Activated CD4-positive, alpha-beta T cell treated with anti-CD3 and anti-CD28 coated beads, Interleukin-2, amount 10 ng/mL, durations not matched to agents 7 days and 5 days (primary cell): ENCODE data around the gene ELMOD2. TPM values are rescaled to one million over a fixed set of nuclear protein-coding genes. Genes with fewer than 3 reads are reported as not detected.
A peak's percentile ranks its signal among the peaks of the same experiment; 100 is the strongest.
"Not testable (repeated sequence)": the region's sequence is repeated elsewhere in the genome, so short reads cannot be mapped to it uniquely, and the experiment has no call there.

Experiments used
- CTCF ChIA-PET: fragments of 350-600 bp; sonication (Branson Sonifier 250); formaldehyde crosslinking; loops from one replicate; lab custom pipeline; 2021; ENCODE audit warnings: antibody characterized with exemption; lab: Charles Lee
- POLR2A ChIA-PET: fragments of 350-600 bp; sonication (Branson Sonifier 250); formaldehyde crosslinking; loops from one replicate; lab custom pipeline; 2021; ENCODE audit warnings: antibody characterized with exemption; lab: Charles Lee
- DNase-seq: peaks from one replicate; pipeline ENCODE4 v3.0.0-alpha.2; 2020
- H3K27ac Mint-ChIP-seq: one replicate; pipeline ENCODE4 v1.8.0; 2021; ENCODE audit warnings: mild to moderate bottlenecking, moderate library complexity, mixed read lengths
- H3K27me3 Mint-ChIP-seq: one replicate; pipeline ENCODE4 v1.8.0; 2021; ENCODE audit warnings: mixed read lengths
- H3K36me3 Mint-ChIP-seq: one replicate; pipeline ENCODE4 v1.8.0; 2021; ENCODE audit warnings: low read depth, mixed read lengths
- H3K4me1 Mint-ChIP-seq: one replicate; pipeline ENCODE4 v1.8.0; 2021; ENCODE audit warnings: mixed read lengths
- H3K4me3 Mint-ChIP-seq: one replicate; pipeline ENCODE4 v1.8.0; 2021; ENCODE audit warnings: mild to moderate bottlenecking, moderate library complexity, mixed read lengths
- H3K9me3 Mint-ChIP-seq: one replicate; pipeline ENCODE4 v1.8.0; 2021; ENCODE audit warnings: mixed read lengths
- total RNA-seq, 2 experiments: library from RNA; stranded (reverse); gene quantifications; one replicate each; pipeline ENCODE4 v1.2.3, GENCODE V29; 2021

Gene ELMOD2, protein sequence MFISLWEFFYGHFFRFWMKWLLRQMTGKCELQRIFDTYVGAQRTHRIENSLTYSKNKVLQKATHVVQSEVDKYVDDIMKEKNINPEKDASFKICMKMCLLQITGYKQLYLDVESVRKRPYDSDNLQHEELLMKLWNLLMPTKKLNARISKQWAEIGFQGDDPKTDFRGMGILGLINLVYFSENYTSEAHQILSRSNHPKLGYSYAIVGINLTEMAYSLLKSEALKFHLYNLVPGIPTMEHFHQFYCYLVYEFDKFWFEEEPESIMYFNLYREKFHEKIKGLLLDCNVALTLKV
- 10 to 100 TPM; 16.8 to 17.4 TPM for total RNA-seq

DNA sequence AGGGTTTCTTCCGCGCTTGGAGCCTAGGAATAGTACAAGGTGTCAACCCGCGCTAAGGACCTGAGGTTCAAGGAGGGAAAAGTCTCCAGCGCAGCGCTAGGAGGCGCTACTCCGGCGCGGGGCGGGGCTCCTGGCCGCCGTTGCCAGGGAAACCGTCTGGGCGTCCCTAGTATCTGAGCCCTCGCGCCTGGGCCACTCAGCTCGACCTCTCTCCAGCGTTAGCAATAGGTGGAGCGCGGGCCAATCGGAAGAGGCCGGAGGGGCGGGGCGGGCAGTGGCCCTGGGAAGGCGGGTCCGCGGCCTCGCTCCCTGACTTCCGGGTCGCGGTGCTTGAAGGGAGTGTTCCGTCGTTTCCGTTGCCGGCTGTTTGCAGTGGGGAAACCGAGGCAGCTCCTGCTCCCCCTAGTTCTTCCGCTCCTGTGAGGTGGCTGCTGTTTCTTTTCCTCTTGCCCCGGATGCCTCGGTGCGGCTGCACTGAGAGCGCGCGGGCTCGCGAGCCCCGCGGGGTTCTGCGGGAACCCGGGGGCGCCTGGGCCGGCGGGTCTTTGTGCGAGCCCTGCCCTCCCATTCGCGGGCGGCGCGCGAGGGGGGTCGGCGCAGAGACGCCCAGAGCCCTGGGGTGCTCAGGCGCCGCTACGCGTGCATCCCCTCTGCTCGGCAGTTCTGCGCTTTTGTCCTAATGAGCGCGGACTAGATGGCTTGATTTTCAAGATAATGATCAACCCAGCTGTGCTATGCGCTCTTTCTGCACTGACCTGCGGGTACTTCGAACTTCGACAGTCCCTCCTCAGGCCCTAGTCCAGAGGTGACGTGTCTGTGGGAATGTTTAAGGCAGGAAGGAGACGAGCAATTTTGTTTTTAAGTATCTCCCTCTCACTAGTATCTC, at the start of gene ELMOD2:
Gene ELMOD2 (plus strand): TSS at position 312 of the 886 bp plus-strand sequence. CDS start 1,261 bp downstream, outside the sequence.
- POLR2A ChIA-PET: interaction anchor here (0.8 kb wide), 1 partner anchor 26 kb away, joined by 5 read pairs; the partner anchor contains the start of gene MGAT4D
- Mint-ChIP-seq H3K4me3 (peak within 1 kb of the TSS; percentile 87), H3K27me3 (peaks cover 2% of the 10 kb centered on the region), H3K4me1 (peaks cover 23% of the 10 kb centered on the region), H3K9me3 (no peaks in the 10 kb centered on the region), H3K27ac (peak within 1 kb of the TSS; percentile 83), H3K36me3 (peaks cover 15% of the 10 kb centered on the region)
- DNase-seq: peak; percentile 98
- CTCF ChIA-PET: interaction anchor here (0.6 to 1.4 kb wide), 11 partner anchors 13 to 1168 kb away, joined by 3 to 10 read pairs (median 3); partner anchors contain the start of gene SCOC

- H3K36me3 Mint-ChIP-seq: no peaks in the 10 kb centered on the region
- peaks cover 3% of the 10 kb centered on the region for H3K9me3 Mint-ChIP-seq
These were observed 40.5 kb upstream of the ELMOD2 start for GRCh38 chr4:140483445-140483844.

DNA sequence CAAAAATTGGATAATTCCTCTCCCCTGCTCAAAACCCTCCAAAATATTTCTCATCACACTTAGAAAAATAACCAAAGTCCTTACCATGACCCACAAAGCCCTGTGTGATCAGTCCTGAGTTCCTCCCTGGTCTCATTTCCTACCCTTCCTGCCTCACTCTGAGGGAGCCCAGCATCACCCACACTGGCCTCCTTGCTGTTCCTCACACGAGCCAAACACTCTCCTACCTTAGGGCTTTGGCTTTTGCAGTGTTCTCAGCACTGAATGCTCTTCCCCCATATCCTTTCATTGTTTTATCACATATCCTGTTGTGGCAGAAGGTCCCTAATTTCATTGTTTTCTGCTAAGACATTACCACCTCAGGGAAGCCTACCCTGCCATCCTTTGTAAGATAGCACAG, 38.0 kb upstream of the ELMOD2 start:
- Mint-ChIP-seq H3K27me3 (peaks cover 14% of the 10 kb centered on the region), H3K4me1 (no peaks in the 10 kb centered on the region), H3K4me3 (no peak overlapping the region), H3K9me3 (peaks cover 3% of the 10 kb centered on the region), H3K36me3 (no peaks in the 10 kb centered on the region), H3K27ac (no peak overlapping the region)
- ChIA-PET CTCF (no interaction called here), POLR2A (no interaction called here)
- DNase-seq: no peak

More at GRCh38 chr4:140483445-140483844, 40.5 kb upstream of the ELMOD2 start:
- Mint-ChIP-seq H3K27ac (no peak overlapping the region), H3K4me1 (no peaks in the 10 kb centered on the region), H3K4me3 (no peak overlapping the region), H3K27me3 (peaks cover 11% of the 10 kb centered on the region)
- ChIA-PET CTCF (no interaction called here), POLR2A (no interaction called here)
- no peak for DNase-seq

DNA sequence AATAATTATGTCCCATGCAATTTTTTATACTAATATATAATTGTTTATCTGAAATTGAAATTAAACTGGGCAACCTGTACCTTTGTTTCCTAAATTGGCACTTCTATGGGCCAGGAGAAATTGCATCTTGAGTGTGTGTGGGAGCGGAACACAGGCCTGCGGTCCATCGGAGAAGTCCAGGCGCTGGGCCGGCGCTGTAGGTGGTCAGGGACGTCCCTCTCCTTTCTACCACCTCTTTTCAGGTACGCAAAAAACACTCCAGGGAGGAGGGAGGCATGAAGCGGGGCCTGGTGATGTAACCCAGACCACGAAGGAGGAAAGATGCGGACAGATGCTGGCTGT, 26.6 kb upstream of the ELMOD2 start:
- CTCF ChIA-PET: no interaction called here
- H3K4me3 Mint-ChIP-seq: peak overlapping the region; percentile 9
- peaks cover 61% of the 10 kb centered on the region for H3K27me3 Mint-ChIP-seq
- H3K36me3 Mint-ChIP-seq: no peaks in the 10 kb centered on the region
- POLR2A ChIA-PET: no interaction called here
- DNase-seq: no peak
- no peak overlapping the region for H3K27ac Mint-ChIP-seq
- no peaks in the 10 kb centered on the region for H3K9me3 Mint-ChIP-seq
- peaks cover 5% of the 10 kb centered on the region for H3K4me1 Mint-ChIP-seq

DNA sequence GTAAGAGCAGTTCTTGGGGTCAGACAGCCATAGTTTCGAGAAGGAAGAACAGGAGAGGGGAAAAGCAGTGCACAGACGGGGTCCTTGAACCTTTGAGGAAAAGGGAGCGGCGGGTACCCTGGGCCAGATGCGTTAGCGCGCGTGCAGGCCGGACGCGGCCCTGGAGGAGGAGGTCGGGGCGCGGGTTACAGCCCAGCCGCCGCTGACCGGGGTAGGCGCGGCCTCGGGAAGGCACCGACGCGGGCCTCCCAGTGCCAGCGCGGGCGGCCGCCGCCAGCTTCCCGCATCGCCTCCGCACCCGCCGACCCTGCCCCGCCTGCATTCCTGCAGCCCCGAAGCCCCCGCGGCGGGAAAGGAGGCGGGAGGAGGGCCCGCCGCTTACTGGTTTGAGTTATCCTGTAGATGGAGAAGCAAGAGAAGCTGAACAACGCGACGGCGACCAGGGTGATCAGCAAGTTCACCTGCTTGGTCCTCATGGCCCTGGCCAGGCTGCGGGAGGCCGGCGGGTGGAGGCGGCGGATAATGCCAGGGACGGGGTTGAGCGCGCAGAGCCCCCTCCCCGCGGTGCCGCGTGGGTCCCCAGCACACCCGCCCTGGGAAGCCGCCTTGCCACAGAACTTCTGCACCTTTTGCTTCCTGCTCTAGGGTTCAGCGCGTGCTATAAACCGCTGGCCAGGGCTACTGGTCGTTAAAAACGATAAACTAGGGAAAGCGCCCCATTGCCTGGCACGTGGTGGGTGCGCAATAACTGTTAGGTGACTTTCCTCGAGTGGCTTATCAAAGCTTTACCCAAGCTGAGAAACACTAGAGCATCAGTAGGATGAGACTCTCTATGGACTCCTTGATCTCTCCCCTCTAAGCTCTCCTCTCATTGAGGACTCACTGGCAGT, 26.0 kb upstream of the ELMOD2 start, which contains the start of gene MGAT4D:
Gene MGAT4D (minus strand): TSS at position 547 of the 890 bp plus-strand sequence. CDS start 71 bp downstream, at position 476.
- H3K9me3 Mint-ChIP-seq: no peaks in the 10 kb centered on the region
- ChIA-PET CTCF (no interaction called here), POLR2A (interaction anchor here (1.0 kb wide), 1 partner anchor 26 kb away, joined by 5 read pairs; the partner anchor contains the start of gene ELMOD2)
- peak within 1 kb of the TSS; percentile 9 for H3K4me3 Mint-ChIP-seq
- no peak within 1 kb of the TSS for H3K27ac Mint-ChIP-seq
- no peaks in the 10 kb centered on the region for H3K36me3 Mint-ChIP-seq
- peaks cover 65% of the 10 kb centered on the region for H3K27me3 Mint-ChIP-seq
- no peak for DNase-seq
- H3K4me1 Mint-ChIP-seq: peaks cover 5% of the 10 kb centered on the region

- CTCF ChIA-PET: interaction anchor here (1.2 kb wide), 1 partner anchor 25 kb away, joined by 4 read pairs; the partner anchor contains the start of gene ELMOD2
- H3K27ac Mint-ChIP-seq: no peak overlapping the region
- H3K4me1 Mint-ChIP-seq: peaks cover 5% of the 10 kb centered on the region
- POLR2A ChIA-PET: no interaction called here
- no peak for DNase-seq
- no peaks in the 10 kb centered on the region for H3K9me3 Mint-ChIP-seq
- peaks cover 65% of the 10 kb centered on the region for H3K27me3 Mint-ChIP-seq
- no peak overlapping the region for H3K4me3 Mint-ChIP-seq
- no peaks in the 10 kb centered on the region for H3K36me3 Mint-ChIP-seq
These were observed 24.6 kb upstream of the ELMOD2 start for GRCh38 chr4:140499391-140499790.

- Mint-ChIP-seq H3K36me3 (no peaks in the 10 kb centered on the region), H3K27me3 (peaks cover 38% of the 10 kb centered on the region), H3K27ac (no peak overlapping the region), H3K4me1 (no peaks in the 10 kb centered on the region), H3K4me3 (no peak overlapping the region), H3K9me3 (no peaks in the 10 kb centered on the region)
- no peak for DNase-seq
- ChIA-PET CTCF (no interaction called here), POLR2A (no interaction called here)
These were observed 19.7 kb upstream of the ELMOD2 start for GRCh38 chr4:140504261-140504660.

DNA sequence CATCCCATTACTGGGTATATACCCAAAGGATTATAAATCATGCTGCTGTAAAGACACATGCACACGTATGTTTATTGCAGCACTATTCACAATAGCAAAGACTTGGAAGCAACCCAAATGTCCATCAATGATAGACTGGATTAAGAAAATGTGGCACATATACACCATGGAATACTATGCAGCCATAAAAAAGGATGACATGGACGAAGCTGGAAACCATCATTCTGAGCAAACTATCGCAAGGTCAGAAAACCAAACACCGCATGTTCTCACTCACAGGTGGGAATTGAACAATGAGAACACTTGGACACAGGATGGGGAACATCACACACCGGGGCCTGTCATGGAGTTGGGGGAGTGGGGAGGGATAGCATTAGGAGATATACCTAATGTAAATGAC, 10.2 kb upstream of the ELMOD2 start:
- H3K27ac Mint-ChIP-seq, CTCF ChIA-PET, H3K36me3 Mint-ChIP-seq, DNase-seq, H3K9me3 Mint-ChIP-seq, H3K4me1 Mint-ChIP-seq, H3K4me3 Mint-ChIP-seq, POLR2A ChIA-PET: not testable (repeated sequence)
- H3K27me3 Mint-ChIP-seq: peaks cover 35% of the 10 kb centered on the region

DNA sequence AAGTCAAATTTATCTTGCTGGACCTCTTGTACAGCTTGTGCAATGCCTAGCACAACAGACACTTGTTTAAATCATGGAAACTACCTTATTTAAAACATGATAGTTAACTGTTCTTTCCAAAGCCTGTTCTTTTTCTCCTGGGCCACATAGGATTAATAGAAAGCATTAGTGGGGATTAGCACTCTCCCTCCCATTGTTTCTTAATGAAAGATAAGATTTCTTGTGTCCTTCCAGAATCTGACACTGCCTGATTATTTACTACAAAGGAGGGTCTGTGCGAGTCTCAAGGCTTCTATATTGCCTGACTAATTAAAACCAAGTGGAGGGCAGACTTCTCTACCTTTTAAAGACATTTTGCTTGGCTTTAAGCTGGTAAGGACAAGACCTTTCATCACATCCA, 8.5 kb upstream of the ELMOD2 start:
- POLR2A ChIA-PET: no interaction called here
- Mint-ChIP-seq H3K4me3 (no peak overlapping the region), H3K36me3 (no peaks in the 10 kb centered on the region), H3K9me3 (no peaks in the 10 kb centered on the region), H3K4me1 (no peaks in the 10 kb centered on the region), H3K27ac (no peak overlapping the region), H3K27me3 (peaks cover 24% of the 10 kb centered on the region)
- DNase-seq: no peak
- CTCF ChIA-PET: no interaction called here

DNA sequence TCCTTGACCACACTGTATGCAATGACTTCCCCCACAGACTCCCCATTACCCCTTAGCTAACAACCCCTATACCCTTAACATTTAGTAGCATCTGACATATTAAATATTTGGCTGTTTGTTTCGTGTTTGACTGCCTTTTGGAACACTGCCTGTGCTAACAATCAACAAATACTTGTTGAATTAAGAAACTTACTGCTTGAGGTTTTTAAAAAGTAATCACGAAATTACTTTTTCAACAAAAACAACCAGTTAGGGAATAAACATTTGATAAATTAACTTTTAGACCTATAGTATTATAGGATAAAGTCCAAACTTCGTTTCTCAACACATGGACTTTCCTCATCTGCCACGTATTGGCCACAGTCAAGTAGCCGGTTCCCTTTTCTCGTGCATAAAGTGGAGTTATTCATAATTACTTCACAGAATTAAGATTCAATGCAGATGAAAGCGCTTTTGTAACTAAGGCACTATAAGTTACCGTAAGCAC, 555 bp upstream of the ELMOD2 start:
- Mint-ChIP-seq H3K4me1 (peaks cover 23% of the 10 kb centered on the region), H3K27ac (no peak overlapping the region), H3K9me3 (no peaks in the 10 kb centered on the region), H3K36me3 (peaks cover 13% of the 10 kb centered on the region), H3K4me3 (peak overlapping the region; percentile 87), H3K27me3 (peaks cover 2% of the 10 kb centered on the region)
- POLR2A ChIA-PET: interaction anchor here (0.8 kb wide), 1 partner anchor 25 kb away, joined by 5 read pairs; the partner anchor contains the start of gene MGAT4D
- DNase-seq: no peak
- CTCF ChIA-PET: interaction anchor here (0.9 to 1.4 kb wide), 5 partner anchors 17 to 150 kb away, joined by 3 to 10 read pairs (median 3); partner anchors contain the start of gene SCOC

DNA sequence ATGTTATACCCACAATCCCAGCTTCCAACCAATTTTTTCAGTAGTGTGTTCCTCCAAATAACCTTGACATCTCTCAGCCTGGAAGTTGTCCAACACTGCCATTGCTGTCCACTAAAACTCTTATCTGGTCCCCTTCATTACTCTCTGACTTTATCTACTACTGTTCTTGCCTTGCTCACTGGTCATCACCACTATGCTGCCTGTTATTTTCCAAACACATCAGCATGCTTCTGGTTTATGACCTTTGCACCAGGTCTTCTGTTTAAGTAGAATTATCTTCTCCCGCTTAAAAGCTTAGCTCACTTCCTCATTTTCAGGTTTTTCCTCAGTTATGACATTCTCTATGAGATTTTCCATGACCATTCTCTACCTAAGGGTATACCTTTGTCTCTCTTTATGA, 5.5 kb downstream of the ELMOD2 start:
- ChIA-PET POLR2A (no interaction called here), CTCF (no interaction called here)
- Mint-ChIP-seq H3K27ac (no peak overlapping the region), H3K27me3 (no peaks in the 10 kb centered on the region), H3K4me3 (no peak overlapping the region), H3K9me3 (no peaks in the 10 kb centered on the region), H3K36me3 (peaks cover 21% of the 10 kb centered on the region), H3K4me1 (peaks cover 12% of the 10 kb centered on the region)
- no peak for DNase-seq

DNA sequence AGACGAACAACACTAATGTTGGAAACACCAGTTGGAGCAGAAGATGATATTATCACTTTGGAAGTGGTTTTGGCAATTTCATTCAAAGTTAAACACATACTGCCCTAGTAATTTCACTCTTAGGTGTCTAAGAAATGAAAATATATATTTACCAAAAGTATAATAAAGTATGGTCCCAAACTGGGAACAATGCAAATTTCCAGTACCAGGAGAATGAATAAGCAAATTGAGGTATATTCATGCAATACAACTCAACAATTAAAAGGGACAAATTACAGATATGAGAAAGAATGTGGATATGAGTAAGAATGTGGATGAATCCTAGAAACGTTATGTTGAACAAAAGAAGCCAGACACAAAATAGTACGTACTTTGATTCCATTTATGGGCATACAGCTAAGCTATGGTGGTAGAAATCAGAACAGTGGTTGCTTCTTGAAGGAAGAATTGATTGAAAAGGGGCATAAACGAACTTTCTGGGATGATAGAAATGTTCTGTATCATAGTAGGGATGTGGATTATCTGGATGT, 10.0 kb downstream of the ELMOD2 start:
- POLR2A ChIA-PET: no interaction called here
- Mint-ChIP-seq H3K4me1 (peaks cover 4% of the 10 kb centered on the region), H3K9me3 (no peaks in the 10 kb centered on the region)

More for the DNA sequence above, 10.0 kb downstream of the ELMOD2 start:
- H3K27me3 Mint-ChIP-seq: no peaks in the 10 kb centered on the region
- peaks cover 7% of the 10 kb centered on the region for H3K36me3 Mint-ChIP-seq
- H3K4me3 Mint-ChIP-seq: no peak overlapping the region
- H3K27ac Mint-ChIP-seq: no peak overlapping the region
- no peak for DNase-seq
- CTCF ChIA-PET: interaction anchor here (1.2 kb wide), 1 partner anchor 9 kb away, joined by 3 read pairs; no protein-coding TSS in a partner anchor
